Measurements from ENCODE around the gene MBD4. TPM values are rescaled to one million over a fixed set of nuclear protein-coding genes. Genes with fewer than 3 reads are reported as not detected.
A peak's percentile ranks its signal among the peaks of the same experiment; 100 is the strongest.

Gene MBD4
- total and polyA plus RNA-seq, 3 donors from 2014 or later = 26.0 to 30.3 (median 27.6) TPM

- no peak for DNase-seq
- Histone ChIP-seq H3K27me3 (no peaks in the 10 kb centered on the region), H3K4me3 (no peak overlapping the region), H3K27ac (no peak overlapping the region), H3K9me3 (no peaks in the 10 kb centered on the region), H3K36me3 (ENCODE audit: low read depth, missing control alignments) (no peaks in the 10 kb centered on the region), H3K4me1 (no peaks in the 10 kb centered on the region)
- no peak for TF ChIP-seq POLR2A (IDR thresholded peaks at IDR 0.05)
- TF ChIP-seq, protein P1, sequence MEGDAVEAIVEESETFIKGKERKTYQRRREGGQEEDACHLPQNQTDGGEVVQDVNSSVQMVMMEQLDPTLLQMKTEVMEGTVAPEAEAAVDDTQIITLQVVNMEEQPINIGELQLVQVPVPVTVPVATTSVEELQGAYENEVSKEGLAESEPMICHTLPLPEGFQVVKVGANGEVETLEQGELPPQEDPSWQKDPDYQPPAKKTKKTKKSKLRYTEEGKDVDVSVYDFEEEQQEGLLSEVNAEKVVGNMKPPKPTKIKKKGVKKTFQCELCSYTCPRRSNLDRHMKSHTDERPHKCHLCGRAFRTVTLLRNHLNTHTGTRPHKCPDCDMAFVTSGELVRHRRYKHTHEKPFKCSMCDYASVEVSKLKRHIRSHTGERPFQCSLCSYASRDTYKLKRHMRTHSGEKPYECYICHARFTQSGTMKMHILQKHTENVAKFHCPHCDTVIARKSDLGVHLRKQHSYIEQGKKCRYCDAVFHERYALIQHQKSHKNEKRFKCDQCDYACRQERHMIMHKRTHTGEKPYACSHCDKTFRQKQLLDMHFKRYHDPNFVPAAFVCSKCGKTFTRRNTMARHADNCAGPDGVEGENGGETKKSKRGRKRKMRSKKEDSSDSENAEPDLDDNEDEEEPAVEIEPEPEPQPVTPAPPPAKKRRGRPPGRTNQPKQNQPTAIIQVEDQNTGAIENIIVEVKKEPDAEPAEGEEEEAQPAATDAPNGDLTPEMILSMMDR (IDR thresholded peaks at IDR 0.05) = no peak
- intact Hi-C loops (cut with DNase I; ENCODE audit: low total_unique reads) = no loop called here
- 94% methylated on average over 18 of the region's 18 CpGs for WGBS, 2 donors
These were observed 8.6 kb upstream of the MBD4 start for GRCh38 chr3:129448186-129448895.

- intact Hi-C loops (cut with DNase I; ENCODE audit: low total_unique reads) = no loop called here
- Histone ChIP-seq H3K27me3 (no peaks in the 10 kb centered on the region), H3K9me3 (no peaks in the 10 kb centered on the region), H3K4me3 (no peak overlapping the region), H3K27ac (no peak overlapping the region), H3K4me1 (peaks cover 7% of the 10 kb centered on the region), H3K36me3 (ENCODE audit: low read depth, missing control alignments) (no peaks in the 10 kb centered on the region)
- no peak for DNase-seq
- no peak for TF ChIP-seq POLR2A (IDR thresholded peaks at IDR 0.05)
- TF ChIP-seq, protein P1 (IDR thresholded peaks at IDR 0.05) = no peak
- 81 to 91% methylated on average over 1 of the region's 1 CpG for WGBS, 2 donors
These were observed 7.2 kb upstream of the MBD4 start for GRCh38 chr3:129446926-129447325.

DNA sequence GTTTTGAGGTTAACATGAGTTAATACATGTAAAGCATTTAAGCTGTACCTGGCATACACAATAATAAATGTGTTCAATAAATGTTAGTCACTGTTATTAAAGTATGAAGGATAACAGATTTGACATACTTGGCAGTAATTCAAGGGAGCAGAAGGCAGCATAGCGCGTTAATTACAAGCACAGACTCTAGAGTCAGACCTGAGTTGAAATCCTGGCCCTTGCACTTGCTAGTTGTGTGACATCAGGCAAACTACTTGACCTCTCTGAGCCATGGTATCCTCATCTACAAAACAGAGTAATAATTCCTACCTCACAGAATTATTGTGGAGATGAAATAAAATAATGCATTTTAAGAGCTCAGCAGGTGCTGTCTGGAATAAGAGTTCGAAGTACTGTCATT lies 5.7 kb upstream of the MBD4 start:
- no peak for TF ChIP-seq POLR2A (IDR thresholded peaks at IDR 0.05)
- TF ChIP-seq, protein P1 (IDR thresholded peaks at IDR 0.05) = no peak
- DNase-seq = no peak
- H3K4me3 ChIP-seq = no peak overlapping the region
- H3K9me3 ChIP-seq = no peaks in the 10 kb centered on the region
- no peaks in the 10 kb centered on the region for H3K27me3 ChIP-seq
- no peak overlapping the region for H3K27ac ChIP-seq
- peaks cover 19% of the 10 kb centered on the region for H3K4me1 ChIP-seq
- 90 to 93% methylated on average over 3 of the region's 3 CpGs for WGBS, 2 donors
- H3K36me3 ChIP-seq (ENCODE audit: low read depth, missing control alignments) = no peaks in the 10 kb centered on the region
- intact Hi-C loops (cut with DNase I; ENCODE audit: low total_unique reads) = no loop called here

GRCh38 chr3:129442947-129443346 lies 3.2 kb upstream of the MBD4 start:
- Histone ChIP-seq H3K9me3 (no peaks in the 10 kb centered on the region), H3K4me1 (peaks cover 24% of the 10 kb centered on the region)

More at GRCh38 chr3:129442947-129443346, 3.2 kb upstream of the MBD4 start:
- TF ChIP-seq POLR2A (IDR thresholded peaks at IDR 0.05) = no peak
- TF ChIP-seq, protein P1 (IDR thresholded peaks at IDR 0.05) = no peak
- intact Hi-C loops (cut with DNase I; ENCODE audit: low total_unique reads) = no loop called here
- Histone ChIP-seq H3K4me3 (no peak overlapping the region), H3K27me3 (no peaks in the 10 kb centered on the region), H3K27ac (peak overlapping the region in 1 of 2 donors; percentile 90), H3K36me3 (ENCODE audit: low read depth, missing control alignments) (no peaks in the 10 kb centered on the region)
- DNase-seq = no peak

Data from testis (tissue), 3 donors.